GM12864 (cell line): ENCODE data around the gene APH1B.
A peak's percentile ranks its signal among the peaks of the same experiment; 100 is the strongest.
"Not testable (repeated sequence)": the region's sequence is repeated elsewhere in the genome, so short reads cannot be mapped to it uniquely, and the experiment has no call there.

Source experiments
- DNase-seq: peaks from one replicate; pipeline ENCODE4 v3.0.0-alpha.2; 2011; ENCODE audit warnings: low read depth
- H3K4me3 ChIP-seq: 2 replicates; pipeline ENCODE4 v1.5.1; 2011; ENCODE audit warnings: mild to moderate bottlenecking, low read depth, low read length, control low read depth
- TF ChIP-seq, protein P1 (sequence below): IDR thresholded peaks from 2 replicates; pipeline ENCODE4 v1.5.1; 2011; ENCODE audit warnings: low read depth, mild to moderate bottlenecking, moderate library complexity, low read length, control low read depth, inconsistent platforms; ENCODE audit errors: missing control alignments

Gene APH1B

DNA sequence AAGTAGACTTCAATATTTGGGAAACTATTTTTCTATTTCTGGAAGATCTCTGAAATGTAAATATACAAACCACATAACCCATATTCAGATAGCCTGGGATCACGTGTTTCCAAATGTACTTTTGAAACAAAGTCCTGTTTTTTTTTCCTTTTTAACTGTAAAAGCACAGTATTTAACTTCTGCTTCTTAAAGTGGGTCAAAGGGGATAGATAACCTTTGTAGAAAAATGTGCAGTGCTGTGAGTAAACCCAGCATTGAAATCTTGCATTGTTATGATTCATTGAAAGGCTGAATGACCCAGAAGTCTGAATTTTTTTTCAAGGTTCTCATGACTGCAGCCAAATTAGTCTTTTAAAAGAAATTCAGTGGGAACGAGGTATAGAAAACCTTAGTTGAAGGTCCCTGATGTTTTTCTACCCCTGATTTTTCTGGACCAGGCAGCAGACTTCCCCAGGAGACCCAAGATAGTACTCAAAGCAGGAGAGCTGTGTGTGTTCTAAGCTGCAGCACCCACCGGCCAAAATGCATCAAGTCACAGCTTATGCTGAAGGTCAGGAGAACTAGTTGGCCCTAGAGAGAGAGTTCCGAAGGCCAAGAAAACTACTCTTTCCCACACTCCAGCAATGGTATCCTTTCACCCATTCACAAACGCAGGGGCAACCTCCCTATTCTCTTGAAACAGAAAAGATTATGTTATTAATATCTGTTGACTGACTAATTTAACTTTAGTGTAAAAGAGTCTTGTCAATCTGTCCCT lies 43.6 kb upstream of the APH1B start:
- TF ChIP-seq, protein P1, sequence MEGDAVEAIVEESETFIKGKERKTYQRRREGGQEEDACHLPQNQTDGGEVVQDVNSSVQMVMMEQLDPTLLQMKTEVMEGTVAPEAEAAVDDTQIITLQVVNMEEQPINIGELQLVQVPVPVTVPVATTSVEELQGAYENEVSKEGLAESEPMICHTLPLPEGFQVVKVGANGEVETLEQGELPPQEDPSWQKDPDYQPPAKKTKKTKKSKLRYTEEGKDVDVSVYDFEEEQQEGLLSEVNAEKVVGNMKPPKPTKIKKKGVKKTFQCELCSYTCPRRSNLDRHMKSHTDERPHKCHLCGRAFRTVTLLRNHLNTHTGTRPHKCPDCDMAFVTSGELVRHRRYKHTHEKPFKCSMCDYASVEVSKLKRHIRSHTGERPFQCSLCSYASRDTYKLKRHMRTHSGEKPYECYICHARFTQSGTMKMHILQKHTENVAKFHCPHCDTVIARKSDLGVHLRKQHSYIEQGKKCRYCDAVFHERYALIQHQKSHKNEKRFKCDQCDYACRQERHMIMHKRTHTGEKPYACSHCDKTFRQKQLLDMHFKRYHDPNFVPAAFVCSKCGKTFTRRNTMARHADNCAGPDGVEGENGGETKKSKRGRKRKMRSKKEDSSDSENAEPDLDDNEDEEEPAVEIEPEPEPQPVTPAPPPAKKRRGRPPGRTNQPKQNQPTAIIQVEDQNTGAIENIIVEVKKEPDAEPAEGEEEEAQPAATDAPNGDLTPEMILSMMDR, result no peak
- no peak for DNase-seq
- H3K4me3 ChIP-seq, result no peak overlapping the region

GRCh38 chr15:63234451-63234870 lies 42.9 kb upstream of the APH1B start:
- DNase-seq, result no peak

GRCh38 chr15:63236272-63236671 lies 41.1 kb upstream of the APH1B start:
- no peak for DNase-seq
- H3K4me3 ChIP-seq, result no peak overlapping the region
- TF ChIP-seq, protein P1, result no peak

More at GRCh38 chr15:63234451-63234870, 42.9 kb upstream of the APH1B start:
- no peak overlapping the region for H3K4me3 ChIP-seq
- TF ChIP-seq, protein P1, result no peak

DNA sequence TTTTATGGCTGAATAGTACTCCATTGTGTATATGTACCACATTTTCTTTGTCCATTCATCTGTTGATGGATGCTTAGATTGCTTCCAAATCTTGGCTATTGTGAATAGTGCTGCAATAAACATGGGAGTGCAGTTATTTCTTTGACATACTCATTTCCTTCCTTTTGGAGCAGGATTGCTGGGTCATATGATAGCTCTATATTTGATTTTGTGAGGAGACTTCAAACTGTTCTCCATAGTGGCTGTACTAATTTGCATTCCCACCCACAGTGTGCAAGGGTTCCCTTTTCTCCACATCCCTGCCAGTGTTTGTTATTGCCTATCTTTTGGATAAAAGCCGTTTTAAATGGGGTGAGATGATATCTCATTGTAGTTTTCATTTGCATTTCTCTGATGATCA lies 40.3 kb upstream of the APH1B start:
- not testable (repeated sequence) for H3K4me3 ChIP-seq

GRCh38 chr15:63238171-63238570 lies 39.2 kb upstream of the APH1B start:
- no peak for DNase-seq
- TF ChIP-seq, protein P1, result no peak
- H3K4me3 ChIP-seq, result no peak overlapping the region

More for the DNA sequence above, 40.3 kb upstream of the APH1B start:
- DNase-seq, result not testable (repeated sequence)

GRCh38 chr15:63238796-63239195 lies 38.6 kb upstream of the APH1B start:
- DNase-seq, result peak; percentile 35
- TF ChIP-seq, protein P1, result no peak
- H3K4me3 ChIP-seq, result no peak overlapping the region

- DNase-seq, result no peak
- H3K4me3 ChIP-seq, result no peak overlapping the region
- TF ChIP-seq, protein P1, result no peak
These were observed 37.3 kb upstream of the APH1B start for GRCh38 chr15:63240109-63240508.
